Dermis blood vessel endothelial cell (primary cell): ENCODE measurements around the gene RMND5A. TPM values are rescaled to one million over a fixed set of nuclear protein-coding genes. Genes with fewer than 3 reads are reported as not detected.
"Not testable (repeated sequence)": the region's sequence is repeated elsewhere in the genome, so short reads cannot be mapped to it uniquely, and the experiment has no call there.

ENCODE experiments used
- DNase-seq: peaks from one replicate; pipeline ENCODE4 v3.0.0; 2010
- total RNA-seq: library from RNA; depleted of rRNA; stranded (reverse); fragments of >200 nt; gene quantifications from 2 replicates; pipeline ENCODE4 v1.2.3, GENCODE V29; 2014

The RMND5A gene
- 80.9 and 91.2 TPM in 2 replicates for total RNA-seq

- DNase-seq, result peak; percentile 91
Measured at GRCh38 chr2:86719637-86720539, at the start of gene RMND5A. Gene RMND5A (plus strand): TSS chr2:86720291. CDS start chr2:86720668, 377 bp downstream.

DNA sequence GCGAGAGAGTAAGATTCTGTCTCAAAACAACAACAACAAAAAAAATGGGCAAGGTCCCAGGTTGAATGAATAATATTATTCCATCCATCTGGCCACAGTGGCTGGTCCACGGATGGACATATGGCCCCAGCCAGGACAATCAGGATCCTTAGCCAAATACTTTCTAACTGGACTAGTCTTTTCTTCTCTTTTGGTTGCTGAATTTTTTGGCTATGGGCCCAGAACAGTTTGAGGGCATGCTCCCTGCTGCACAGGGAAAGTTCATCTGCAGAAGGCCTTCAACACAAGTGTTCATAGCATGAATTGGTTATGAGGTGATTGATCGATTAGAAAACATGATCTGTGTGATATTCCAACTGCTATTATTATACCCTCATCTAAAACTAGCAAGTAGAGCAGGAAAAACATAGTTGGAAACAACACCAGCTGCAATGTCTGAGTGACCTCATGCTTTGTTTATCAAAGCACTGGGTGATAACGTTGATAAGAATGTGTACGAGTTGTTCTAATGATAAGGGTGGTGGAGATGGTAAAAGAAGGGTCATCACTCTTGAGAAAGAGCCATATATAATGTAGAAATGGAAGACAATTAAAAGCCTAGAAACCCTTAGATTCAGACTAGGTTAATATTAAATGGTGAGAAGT, 48.6 kb upstream of the RMND5A start:
- peak; percentile 56 for DNase-seq

DNA sequence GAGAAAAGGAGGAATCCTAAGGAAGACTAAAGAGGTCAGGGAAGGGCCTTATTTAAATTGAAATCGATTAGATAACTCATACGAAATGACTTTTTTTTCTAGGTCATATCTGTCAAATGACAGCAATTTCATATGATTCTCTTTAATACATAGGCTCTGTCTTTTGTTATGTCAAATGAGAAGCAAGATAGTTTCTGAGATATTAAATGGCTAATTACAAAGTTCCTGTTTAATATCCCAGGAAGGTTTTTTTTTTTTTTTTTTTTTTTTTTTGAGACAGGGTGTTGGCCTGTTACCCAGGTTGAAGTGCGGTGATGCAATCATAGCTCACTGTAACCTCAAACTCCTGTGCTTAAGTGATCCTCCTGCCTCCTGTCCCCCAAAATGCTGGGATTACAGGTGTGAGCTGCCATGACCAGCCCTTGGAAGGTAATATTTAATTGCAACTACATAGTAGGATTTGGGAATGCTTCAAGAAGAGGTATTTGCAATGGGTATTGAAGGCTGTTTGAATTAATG, 48.0 kb upstream of the RMND5A start:
- DNase-seq, result no peak

DNA sequence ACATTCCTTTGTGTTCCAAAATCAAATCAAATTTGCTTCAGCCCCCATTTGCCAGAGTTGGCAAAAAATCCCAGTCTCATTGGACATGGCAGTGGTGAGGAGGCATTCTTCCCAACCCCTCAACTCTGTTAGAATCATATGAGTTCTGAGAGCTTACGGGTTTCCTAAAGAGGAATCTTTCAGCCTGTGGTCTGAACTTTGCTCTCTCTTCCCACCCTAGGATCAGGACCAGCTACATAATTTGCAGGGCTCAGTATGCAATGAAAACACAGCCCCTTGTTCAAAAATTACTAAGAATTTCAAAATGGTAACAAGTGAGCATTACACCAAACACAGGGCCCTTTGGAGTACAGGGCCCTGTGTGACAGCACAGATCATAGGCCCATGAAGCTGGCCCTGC, 47.1 kb upstream of the RMND5A start:
- DNase-seq, result no peak

GRCh38 chr2:86673986-86674670, 46.0 kb upstream of the RMND5A start:
- no peak for DNase-seq

DNA sequence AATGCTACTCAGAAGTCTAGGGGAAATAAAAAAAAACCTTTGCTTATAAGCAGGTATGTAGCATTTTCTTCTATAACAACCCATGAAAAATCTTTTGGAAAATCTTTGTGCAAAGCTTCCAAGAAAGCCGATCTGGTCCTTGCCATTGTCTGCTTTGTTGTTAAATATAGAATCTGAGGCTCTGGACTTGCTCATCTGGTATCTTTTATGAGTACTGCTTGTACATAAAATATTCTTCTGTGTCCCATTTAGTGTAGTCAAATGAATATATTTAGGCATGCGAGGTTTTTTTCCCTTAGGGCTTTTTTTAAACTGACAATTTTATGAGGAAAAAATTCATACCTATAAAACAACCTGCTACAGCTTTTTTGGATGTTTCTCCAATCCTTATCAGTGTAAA, 45.0 kb upstream of the RMND5A start:
- DNase-seq, result no peak

DNA sequence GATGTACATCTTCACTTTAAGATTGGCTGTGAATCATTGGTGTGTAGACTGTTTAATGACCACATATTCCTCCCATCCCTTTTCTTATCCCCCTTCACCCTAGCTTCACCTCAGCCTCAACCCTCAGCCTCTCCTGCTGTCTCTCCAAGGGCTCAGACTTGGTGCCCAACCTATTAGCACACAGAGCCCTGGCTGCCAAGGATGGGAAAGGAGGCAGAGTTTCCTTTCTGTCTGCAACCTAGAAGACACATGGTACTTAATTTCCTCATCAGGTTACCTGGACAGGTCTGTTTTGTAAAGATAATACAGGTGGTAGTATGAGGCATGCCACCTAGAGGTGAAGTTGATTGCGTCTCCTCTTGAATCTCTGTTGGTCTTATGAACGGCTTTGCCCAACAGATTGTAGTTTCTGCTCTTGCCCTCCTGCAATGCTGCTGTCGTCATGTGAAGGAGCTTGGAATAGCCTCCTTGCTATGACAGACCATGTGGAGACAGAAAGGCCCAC, 44.5 kb upstream of the RMND5A start:
- no peak for DNase-seq

GRCh38 chr2:86677816-86678215, 42.3 kb upstream of the RMND5A start:
- no peak for DNase-seq

- DNase-seq, result no peak
Measured at GRCh38 chr2:86679036-86679435, 41.1 kb upstream of the RMND5A start.

- DNase-seq, result no peak
Measured at GRCh38 chr2:86685351-86685750, 34.7 kb upstream of the RMND5A start.

DNA sequence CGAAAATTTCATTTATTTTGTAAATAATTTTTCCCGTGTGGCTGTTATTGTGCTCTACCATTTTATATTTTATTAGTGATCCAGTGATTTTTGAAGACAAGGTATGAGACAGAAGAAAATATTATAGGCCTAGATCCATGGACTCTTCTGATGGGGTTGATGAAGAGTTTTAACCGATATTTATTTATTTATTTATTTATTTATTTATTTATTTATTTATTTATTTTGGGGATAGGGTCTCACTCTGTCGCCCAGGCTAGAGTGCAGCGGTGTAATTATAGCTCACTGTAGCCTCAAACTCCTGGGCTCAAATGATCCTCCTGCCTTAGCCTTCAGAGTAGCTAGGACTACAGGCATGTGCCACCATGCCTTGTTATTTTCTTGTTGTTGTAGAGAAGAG, 33.6 kb upstream of the RMND5A start:
- no peak for DNase-seq

GRCh38 chr2:86686905-86687304, 33.2 kb upstream of the RMND5A start:
- no peak for DNase-seq

GRCh38 chr2:86695053-86695691, 24.9 kb upstream of the RMND5A start:
- DNase-seq, result no peak

GRCh38 chr2:86697551-86698104, 22.5 kb upstream of the RMND5A start:
- no peak for DNase-seq

- DNase-seq, result no peak
Measured at GRCh38 chr2:86700690-86701089, 19.4 kb upstream of the RMND5A start.

DNA sequence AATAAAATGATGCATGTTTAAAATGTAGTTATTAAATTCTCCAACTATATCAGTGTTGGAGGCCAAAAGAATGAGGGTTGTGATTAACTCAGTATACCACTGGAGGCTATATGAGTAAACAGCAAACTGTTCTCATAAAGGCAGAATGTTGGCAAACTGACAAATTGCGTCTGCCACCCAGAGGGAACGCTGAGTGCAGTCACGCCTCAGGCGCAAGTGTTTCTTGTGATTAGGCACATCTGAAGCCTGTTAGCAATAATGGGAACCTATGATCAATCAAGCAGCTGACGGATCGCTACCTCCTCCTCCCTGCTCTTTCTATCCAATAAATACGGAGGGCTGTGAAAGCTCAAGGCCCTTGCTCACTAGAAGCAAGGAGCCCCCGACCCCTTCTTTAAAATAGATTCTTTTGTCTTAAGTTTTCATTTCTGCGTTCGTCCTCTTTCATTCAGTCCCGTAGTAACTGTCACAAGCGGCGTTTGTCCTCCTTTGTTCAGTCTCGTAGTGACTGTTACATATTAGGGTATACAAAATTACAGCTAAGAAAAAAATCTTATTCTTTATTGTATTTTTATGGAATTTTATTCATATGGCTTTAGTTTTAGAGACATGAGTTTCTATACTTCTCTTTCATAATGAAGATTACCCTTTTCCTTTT, 16.3 kb upstream of the RMND5A start:
- peak; percentile 25 for DNase-seq

- DNase-seq, result peak; percentile 73
Measured at GRCh38 chr2:86704459-86704971, 15.6 kb upstream of the RMND5A start.

DNA sequence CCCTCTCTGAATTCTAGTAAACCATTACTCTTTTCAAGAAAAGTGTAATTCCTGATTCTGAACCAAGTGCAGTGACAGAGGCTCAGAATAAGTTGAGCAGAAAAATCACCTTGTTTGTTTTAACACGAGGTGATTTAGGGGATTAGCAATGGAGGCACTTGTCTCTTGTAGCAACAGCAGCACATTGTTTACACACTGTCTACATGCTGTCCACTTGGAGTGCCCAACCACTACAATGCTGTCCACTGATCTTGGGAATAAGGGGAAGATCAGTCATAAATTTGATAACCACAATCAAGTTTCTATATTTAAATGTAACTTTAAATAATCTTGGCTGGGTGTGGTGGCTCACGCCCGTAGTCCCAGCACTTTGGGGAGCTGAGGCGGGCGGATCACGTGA, 13.9 kb upstream of the RMND5A start:
- DNase-seq, result no peak

DNA sequence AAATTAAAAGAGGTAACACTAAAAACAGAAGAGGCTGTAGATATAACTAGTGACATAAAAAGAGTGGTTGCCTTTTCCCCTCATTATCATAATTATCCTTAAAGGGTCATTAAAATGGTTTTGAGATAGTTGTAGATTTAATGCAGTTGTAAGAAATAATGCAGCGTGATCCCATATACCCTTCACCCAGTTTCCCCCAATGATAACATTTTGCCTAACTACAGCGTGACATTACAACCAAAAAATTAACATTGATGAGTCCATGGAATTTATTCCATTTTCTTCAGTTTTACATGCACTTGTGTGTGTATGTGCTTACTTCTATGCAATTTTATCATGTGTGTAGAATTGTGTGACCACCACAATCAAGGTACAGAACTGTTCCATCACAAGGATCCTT, 13.2 kb upstream of the RMND5A start:
- DNase-seq, result no peak

- not testable (repeated sequence) for DNase-seq
Measured at GRCh38 chr2:86708126-86708525, 12.0 kb upstream of the RMND5A start.

DNA sequence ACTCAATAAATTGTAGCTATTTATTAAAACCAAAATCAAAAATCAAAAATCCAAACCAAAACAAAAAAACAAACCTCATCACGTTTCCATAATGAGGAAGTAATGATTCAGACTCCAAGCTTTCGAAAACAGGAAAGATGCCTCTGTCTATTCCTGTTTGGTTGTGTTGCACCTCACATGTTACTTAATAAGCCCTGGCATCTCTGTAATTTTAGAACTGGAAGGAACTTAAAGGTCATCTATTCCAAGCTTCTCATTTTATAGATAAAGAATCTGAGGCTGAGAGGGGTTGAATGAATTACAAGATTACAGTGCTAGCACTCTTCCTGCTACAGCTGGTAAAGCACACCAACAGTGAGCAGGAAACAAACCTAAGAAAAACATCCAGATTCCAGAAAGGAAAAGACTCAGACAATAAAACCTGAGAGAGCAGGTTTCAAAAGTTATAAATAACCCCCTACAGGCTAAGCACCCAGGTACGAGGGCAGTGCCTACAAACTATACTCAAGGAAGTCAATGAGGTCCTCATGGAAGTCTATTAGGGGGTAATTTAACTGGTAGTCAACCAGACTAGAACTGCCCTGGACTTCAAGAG, 5.4 kb upstream of the RMND5A start:
- DNase-seq, result not testable (repeated sequence)
